Smooth muscle cell of the pulmonary artery (primary cell): Measurements from ENCODE around the gene PRSS48. TPM values are rescaled to one million over a fixed set of nuclear protein-coding genes. Genes with fewer than 3 reads are reported as not detected.

Source experiments
- total RNA-seq: library from RNA; depleted of rRNA; stranded (reverse); fragments of >200 nt; gene quantifications from 2 replicates; pipeline ENCODE4 v1.2.3, GENCODE V29; 2014

The PRSS48 gene, protein sequence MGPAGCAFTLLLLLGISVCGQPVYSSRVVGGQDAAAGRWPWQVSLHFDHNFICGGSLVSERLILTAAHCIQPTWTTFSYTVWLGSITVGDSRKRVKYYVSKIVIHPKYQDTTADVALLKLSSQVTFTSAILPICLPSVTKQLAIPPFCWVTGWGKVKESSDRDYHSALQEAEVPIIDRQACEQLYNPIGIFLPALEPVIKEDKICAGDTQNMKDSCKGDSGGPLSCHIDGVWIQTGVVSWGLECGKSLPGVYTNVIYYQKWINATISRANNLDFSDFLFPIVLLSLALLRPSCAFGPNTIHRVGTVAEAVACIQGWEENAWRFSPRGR
- total RNA-seq = not detected in 2 replicates

DNA sequence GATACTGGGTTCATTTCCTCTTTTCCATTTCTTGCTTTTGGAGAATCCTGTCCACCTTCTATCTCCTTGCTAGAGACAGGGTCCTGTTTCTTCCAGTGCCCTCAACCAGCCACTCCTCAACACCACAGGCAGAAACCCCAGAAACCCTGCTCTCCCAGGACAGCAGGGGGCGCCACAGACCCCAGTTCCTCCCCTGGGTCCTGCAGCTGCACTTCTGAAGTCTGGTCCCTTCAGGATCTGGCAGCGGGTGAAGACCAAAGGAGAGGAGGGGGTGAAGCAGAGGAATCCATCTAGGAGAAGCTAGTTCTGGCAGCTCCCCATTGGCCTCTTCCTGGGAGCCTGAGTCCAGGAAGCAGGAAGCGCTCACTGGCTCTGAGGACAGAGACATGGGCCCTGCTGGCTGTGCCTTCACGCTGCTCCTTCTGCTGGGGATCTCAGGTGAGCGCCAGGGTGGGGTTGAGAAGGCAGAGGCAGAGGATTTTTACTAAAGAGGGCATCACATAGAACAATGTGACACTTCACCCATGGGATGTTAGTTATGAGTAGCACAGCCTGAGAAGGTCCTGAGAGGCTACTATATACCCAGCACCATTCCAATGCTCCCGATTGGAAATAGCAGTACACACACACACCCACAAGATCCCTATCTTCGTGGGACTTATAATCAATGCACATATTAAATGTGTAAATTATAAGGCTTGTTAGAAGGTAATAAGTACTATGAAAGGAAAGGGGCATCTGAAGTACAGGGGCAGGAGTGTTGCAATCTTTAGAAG is at the start of gene PRSS48:
TSS of gene PRSS48 (plus strand) at position 375 of the 776 bp plus-strand sequence. CDS start at position 387, 12 bp downstream.

DNA sequence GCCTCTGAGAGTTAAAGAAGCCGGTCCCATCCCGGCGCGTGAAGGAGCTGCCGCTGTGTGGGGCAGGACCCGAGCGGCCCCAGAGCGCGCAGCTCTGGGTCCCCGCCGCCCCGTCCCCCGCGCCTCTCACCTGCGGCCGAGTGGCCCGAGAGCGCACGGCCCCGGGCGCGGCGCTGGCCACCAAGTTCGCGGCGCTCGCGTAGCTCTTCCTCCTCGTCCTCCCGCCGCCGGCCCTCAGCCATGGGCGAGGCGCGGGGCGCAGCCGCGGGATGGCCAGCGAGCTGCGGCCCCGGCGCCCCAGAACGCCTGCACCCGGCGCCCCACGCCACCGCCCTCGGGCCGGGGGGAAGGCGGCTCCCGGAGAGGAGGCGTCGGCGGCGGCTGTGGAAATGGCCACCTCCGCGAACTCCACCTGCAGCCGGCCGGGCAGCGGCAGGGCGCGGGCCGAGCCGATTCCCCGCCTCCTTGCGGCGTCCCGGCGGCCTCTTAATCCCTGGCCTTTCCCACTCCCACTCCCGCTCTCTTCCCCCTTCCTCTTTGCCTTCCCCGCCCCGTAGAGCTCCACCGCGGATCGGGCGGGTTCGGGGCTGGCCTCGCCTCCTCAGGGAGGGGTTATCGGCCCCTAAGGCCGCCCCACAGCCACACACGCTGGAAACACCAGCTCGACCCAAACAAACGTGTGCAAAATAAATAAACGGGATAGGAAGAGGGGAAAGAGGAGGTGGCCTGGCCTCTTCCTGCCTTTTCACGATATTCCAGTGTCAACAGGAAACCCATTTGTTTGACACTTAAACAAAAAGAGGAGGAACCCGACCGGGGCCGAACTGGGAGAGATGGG is 48.4 kb downstream of the PRSS48 start, which contains the start of gene SH3D19:
TSS of gene SH3D19 (minus strand) at position 495 of the 838 bp plus-strand sequence. CDS start at position 242, 253 bp downstream.

Other genes with a start within 250 kb of the PRSS48 start
- 1,054 and 1,209 TPM in 2 replicates for gene RPS3A, start 177.5 kb upstream of the PRSS48 start, total RNA-seq
- gene SH3D19, start 48.4 kb downstream of the PRSS48 start, total RNA-seq = 20.3 and 48.0 TPM in 2 replicates
- 0.07 and 0.66 TPM in 2 replicates for gene FHIP1A, start 132.0 kb downstream of the PRSS48 start, total RNA-seq